Measurements from ENCODE around the gene CAPN14. TPM values are rescaled to one million over a fixed set of nuclear protein-coding genes. Genes with fewer than 3 reads are reported as not detected.

CAPN14 gene
- total RNA-seq, 2 experiments from 2014 or later = 0.26 to 0.33 TPM

DNA sequence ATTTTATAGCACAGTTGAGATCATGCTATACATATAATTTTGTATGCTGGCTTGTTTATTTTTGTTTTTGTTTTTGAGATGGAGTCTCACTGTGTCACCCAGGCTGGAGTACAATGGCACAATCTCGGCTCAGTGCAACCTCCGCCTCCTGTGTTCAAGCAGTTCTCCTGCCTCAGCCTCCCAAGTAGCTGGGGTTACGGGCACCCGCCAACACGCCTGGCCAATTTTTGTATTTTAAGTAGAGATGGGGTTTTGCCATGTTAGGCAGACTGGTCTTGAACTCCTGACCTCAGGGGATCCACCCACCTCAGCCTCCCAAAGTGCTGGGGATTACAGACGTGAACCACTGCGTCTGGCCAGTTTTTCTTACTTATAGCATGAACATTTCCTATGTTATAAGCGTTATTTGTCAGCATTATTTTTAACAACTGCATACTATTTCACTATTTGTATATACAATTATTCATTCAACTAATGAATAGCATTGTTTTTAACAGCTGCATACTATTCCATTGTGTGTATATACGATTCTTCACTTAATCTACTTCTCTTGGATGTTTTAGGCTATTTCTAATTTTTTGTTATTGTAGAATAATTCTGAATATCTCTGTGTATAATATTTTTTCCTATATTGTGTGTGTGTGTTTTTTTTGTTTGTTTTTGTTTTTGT is 20.2 kb upstream of the CAPN14 start:
- CTCF ChIA-PET = no interaction called here
- no peak for ATAC-seq

DNA sequence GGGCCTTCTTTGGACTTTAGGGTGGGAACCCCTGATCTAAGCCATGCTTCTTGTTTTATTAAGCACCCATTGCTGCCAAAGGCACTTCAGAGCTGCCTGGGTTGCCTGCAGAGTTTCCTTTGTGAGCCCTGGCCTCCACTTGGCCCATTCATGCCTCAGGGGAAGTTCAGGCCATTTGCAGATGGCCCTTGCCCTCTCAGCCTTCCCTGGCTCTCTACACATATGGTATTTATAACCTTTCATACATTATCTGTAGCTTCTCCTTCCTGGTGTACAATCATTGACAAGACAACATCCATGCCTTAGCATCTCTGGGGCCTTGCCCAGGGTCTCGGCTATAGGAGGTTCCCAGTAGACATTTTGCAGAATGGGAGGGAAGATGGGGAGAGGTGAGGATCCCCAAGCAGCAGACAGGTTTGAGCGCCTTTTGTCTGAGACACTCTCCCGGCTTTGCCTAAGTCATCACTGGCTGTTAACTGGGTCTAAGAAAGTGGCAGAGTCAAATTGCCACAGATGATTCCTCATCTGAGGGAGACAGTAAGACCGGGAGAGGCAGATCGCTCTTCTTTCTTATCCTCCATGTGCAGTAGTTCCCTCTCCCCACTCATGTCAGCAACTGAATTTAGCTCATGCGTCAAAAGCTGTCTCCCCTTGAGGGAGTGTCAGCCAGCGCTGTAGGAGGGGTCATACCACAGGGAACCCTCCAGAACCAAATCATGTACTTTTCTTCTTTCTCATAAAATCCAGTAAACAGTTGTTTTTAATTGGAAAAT is 19.3 kb upstream of the CAPN14 start:
- no peak overlapping the region for H3K4me3 Mint-ChIP-seq
- no peaks in the 10 kb centered on the region for H3K9me3 Mint-ChIP-seq (ENCODE audit: low read depth)
- CTCF ChIA-PET = no interaction called here
- DNase-seq = no peak
- no peak for ATAC-seq
- no peak overlapping the region for H3K27ac Mint-ChIP-seq
- H3K36me3 Mint-ChIP-seq = no peaks in the 10 kb centered on the region
- H3K27me3 Mint-ChIP-seq = peaks cover 9% of the 10 kb centered on the region
- H3K4me1 Mint-ChIP-seq = peaks cover 19% of the 10 kb centered on the region

More for the DNA sequence above, 20.2 kb upstream of the CAPN14 start:
- Mint-ChIP-seq H3K4me1 (peaks cover 25% of the 10 kb centered on the region), H3K27me3 (peaks cover 2% of the 10 kb centered on the region), H3K4me3 (no peak overlapping the region), H3K9me3 (ENCODE audit: low read depth) (no peaks in the 10 kb centered on the region), H3K27ac (no peak overlapping the region), H3K36me3 (no peaks in the 10 kb centered on the region)
- DNase-seq = no peak

DNA sequence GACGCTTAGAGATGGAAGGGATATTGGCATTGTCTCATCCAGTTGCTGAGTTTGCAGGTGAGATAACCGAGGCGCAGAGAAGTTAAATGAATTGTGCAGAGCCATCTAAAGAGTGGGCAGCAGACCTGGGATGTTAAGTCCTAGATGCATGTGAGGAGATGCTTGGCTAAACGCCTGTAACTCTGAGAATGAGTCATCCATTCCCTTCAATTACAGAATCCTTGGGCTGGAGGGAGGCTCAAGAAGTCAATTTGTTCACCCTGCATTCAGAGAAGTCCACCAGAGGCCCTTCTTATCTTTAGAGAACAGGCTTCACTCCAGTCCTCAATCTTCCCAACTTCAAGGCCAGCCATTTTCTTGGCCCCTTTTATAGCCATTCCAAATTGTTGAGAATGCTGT is 18.2 kb upstream of the CAPN14 start:
- CTCF ChIA-PET = no interaction called here
- H3K36me3 Mint-ChIP-seq = no peaks in the 10 kb centered on the region
- H3K4me3 Mint-ChIP-seq = no peak overlapping the region
- DNase-seq (no peak), ATAC-seq (no peak)
- no peak overlapping the region for H3K27ac Mint-ChIP-seq
- peaks cover 12% of the 10 kb centered on the region for H3K4me1 Mint-ChIP-seq
- peaks cover 19% of the 10 kb centered on the region for H3K27me3 Mint-ChIP-seq
- no peaks in the 10 kb centered on the region for H3K9me3 Mint-ChIP-seq (ENCODE audit: low read depth)

DNA sequence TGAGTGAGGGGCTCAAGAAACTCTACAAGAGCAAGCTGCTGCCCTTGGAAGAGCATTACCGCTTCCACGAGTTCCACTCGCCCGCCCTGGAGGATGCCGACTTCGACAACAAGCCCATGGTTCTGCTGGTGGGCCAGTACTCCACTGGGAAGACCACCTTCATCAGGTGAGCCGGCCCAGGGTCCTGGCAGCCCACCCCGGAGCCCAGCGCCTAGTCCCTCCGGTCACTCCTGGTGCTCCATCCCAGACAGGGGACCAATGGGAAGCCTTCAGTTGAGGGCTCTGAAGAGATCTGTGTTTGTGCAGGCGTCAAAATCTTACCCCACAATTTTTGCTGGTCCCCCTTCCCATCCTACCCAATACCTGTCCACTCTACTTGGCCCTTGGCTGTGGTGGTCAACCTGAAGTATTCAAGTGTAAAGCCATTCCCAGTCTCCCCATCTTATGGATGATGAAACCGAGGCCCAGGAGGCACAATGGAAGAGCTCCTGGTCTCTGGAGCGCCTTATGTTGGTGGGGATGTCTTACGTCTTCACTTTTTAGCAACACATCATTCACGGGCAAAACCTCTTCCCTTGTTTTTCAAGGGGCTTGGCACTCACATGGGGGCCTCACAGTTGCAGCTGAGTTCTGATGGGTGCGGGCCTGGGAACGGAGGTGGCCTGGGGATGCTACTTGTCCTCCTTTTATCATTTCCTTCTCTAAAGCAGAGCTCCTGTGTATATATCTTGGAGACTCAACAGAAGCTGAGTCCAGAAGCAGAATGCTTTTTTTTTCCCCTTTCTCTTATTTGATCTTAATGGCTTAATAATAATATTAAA is 17.6 kb upstream of the CAPN14 start:
- ATAC-seq = no peak
- Mint-ChIP-seq H3K4me1 (peaks cover 12% of the 10 kb centered on the region), H3K4me3 (peak overlapping the region; percentile 44), H3K27me3 (peaks cover 25% of the 10 kb centered on the region), H3K27ac (no peak overlapping the region), H3K9me3 (ENCODE audit: low read depth) (no peaks in the 10 kb centered on the region), H3K36me3 (no peaks in the 10 kb centered on the region)
- CTCF ChIA-PET = interaction anchor here (2.1 kb wide), 1 partner anchor 523 kb away, joined by 15 read pairs; no protein-coding TSS in a partner anchor
- no peak for DNase-seq

DNA sequence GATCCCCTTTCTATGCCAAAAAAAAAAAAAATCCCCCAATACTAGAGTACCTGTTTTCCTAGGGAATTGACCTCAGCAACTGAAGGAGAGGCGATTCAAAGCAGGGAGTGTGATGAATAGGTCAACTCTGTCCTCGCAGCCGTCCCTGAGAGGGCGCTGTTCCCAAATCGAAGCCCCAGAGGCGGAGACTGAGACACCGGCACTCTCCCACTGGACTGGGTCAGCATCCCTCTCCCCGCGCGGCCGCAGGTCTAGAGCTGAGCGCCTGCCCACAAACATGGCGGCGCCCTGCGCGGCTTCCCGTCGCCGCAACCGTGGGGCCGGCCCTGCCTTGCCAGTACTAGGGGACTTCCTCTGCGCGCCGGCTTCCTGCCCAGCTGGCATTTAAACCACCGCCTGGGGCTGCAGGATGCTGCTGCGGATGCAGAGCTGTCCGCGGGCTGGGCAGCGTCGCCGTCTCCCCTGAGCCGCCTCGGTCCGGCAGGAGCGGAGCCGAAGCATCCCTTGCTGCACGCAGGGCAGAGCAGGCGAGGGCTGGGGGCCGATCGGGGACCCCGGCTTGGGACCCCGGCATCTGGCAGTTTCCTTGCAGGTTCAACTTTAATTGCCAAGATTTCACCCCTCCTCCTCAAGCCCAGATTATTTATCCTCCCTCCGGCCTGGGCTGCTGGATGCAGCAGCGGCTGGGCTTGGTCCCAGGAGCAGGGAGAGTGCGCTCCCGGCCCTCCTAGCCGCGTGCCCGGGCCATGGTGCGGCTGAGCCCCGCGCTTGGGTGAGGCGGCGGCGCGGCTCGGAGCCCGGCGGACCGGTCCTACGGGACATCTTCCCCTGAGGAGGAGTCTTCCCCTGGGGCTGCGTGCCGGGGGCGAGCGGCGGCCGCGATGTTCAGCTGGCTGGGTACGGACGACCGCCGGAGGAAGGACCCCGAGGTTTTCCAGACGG is 16.7 kb upstream of the CAPN14 start, which contains the start of gene EHD3:
EHD3 (plus strand) TSS at position 412 of the 942 bp plus-strand sequence; CDS start at position 882, 470 bp downstream.
- Mint-ChIP-seq H3K4me1 (peaks cover 12% of the 10 kb centered on the region), H3K27ac (no peak within 1 kb of the TSS), H3K4me3 (peak within 1 kb of the TSS; percentile 69), H3K27me3 (peaks cover 27% of the 10 kb centered on the region), H3K9me3 (ENCODE audit: low read depth) (no peaks in the 10 kb centered on the region), H3K36me3 (no peaks in the 10 kb centered on the region)
- DNase-seq (peak; percentile 89), ATAC-seq (peak; percentile 96)
- CTCF ChIA-PET = interaction anchor here (0.8 to 2.1 kb wide), 5 partner anchors 10 to 522 kb away, joined by 3 to 15 read pairs (median 4); no protein-coding TSS in a partner anchor

DNA sequence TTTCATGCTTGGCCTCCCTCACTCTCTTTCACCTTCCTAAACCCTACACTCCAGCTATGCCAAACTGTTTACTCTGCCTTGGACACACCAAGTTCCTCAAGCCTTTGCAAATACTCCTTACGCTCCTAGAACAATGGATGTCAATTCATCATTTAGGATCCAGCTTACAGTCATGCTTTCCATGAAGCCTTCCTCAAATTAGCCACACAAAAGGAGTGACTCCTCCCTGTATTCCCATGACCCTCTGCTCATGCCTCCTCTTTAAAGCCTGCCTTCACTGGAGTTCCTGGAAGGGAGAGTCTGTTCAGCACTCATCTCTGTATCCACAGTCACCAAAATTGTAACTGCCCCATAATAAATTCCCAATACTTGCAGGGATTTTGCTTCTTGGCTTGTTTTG is 15.9 kb upstream of the CAPN14 start:
- CTCF ChIA-PET = interaction anchor here (1.1 to 2.1 kb wide), 4 partner anchors 9 to 521 kb away, joined by 4 to 15 read pairs (median 4); no protein-coding TSS in a partner anchor
- H3K4me1 Mint-ChIP-seq = peaks cover 12% of the 10 kb centered on the region
- no peaks in the 10 kb centered on the region for H3K9me3 Mint-ChIP-seq (ENCODE audit: low read depth)
- ATAC-seq (no peak), DNase-seq (no peak)
- peaks cover 27% of the 10 kb centered on the region for H3K27me3 Mint-ChIP-seq
- no peak overlapping the region for H3K27ac Mint-ChIP-seq
- peak overlapping the region; percentile 69 for H3K4me3 Mint-ChIP-seq
- no peaks in the 10 kb centered on the region for H3K36me3 Mint-ChIP-seq

DNA sequence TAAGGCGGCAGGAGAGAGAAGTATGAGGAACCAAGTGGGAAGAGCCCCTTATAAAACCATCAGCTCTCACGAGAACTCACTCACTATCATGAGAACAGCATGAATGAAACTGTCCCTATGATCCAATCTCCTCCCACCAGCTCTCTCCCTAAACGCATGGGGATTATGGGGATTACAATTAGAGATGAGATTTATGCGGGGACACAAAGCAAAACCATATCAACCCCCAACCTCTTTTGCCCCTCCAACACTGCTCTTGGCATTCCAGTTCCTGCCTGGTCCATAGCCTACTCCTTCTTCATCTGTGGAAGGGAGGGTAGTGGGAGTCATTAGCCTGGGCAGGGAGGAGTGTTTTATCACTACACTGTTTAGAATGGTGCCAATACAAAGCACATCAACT is 15.3 kb upstream of the CAPN14 start:
- peaks cover 12% of the 10 kb centered on the region for H3K4me1 Mint-ChIP-seq
- ATAC-seq (no peak), DNase-seq (no peak)
- H3K27ac Mint-ChIP-seq = no peak overlapping the region
- H3K27me3 Mint-ChIP-seq = peaks cover 27% of the 10 kb centered on the region
- CTCF ChIA-PET = interaction anchor here (1.7 to 1.9 kb wide), 2 partner anchors 9 to 90 kb away, joined by 4 read pairs; no protein-coding TSS in a partner anchor
- H3K36me3 Mint-ChIP-seq = no peaks in the 10 kb centered on the region
- H3K9me3 Mint-ChIP-seq (ENCODE audit: low read depth) = no peaks in the 10 kb centered on the region
- no peak overlapping the region for H3K4me3 Mint-ChIP-seq

DNA sequence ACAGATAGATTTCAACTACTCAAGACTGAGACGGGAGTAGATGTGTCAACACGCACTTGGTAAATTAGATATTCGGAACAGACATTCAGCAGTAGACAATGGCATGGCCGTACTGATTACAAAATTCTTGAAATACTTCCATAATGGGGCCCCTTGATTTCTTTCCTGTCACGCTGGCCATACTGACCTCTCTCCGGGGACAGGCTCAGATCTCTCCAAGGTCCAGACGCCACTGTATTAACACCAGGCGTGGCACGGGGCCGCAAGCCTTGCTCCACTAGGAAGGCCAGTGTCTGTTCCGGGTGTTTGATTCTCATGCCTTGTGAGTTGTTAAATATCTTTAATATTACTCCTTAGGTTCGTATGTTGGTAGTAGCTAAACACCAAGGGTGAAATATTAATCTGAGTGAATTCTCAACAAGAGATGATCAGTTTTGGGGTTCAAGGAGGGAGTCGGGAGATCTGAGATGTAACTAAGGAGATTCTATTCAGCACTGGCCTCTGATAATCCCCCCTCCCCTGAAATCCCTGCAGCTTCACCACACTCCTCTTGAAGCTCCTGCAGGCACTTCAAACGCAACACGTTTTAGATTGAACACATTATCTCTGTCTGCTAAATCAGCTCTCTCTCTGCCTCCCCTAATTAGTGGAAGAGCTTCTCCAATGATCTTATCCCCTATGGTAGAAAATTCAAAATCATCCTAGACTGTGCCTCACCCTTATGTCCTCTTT is 14.4 kb upstream of the CAPN14 start:
- ATAC-seq = no peak
- H3K4me3 Mint-ChIP-seq = no peak overlapping the region
- no peak overlapping the region for H3K27ac Mint-ChIP-seq
- no peaks in the 10 kb centered on the region for H3K9me3 Mint-ChIP-seq (ENCODE audit: low read depth)
- DNase-seq = no peak
- peaks cover 12% of the 10 kb centered on the region for H3K4me1 Mint-ChIP-seq
- H3K36me3 Mint-ChIP-seq = no peaks in the 10 kb centered on the region
- CTCF ChIA-PET = no interaction called here
- peaks cover 31% of the 10 kb centered on the region for H3K27me3 Mint-ChIP-seq

DNA sequence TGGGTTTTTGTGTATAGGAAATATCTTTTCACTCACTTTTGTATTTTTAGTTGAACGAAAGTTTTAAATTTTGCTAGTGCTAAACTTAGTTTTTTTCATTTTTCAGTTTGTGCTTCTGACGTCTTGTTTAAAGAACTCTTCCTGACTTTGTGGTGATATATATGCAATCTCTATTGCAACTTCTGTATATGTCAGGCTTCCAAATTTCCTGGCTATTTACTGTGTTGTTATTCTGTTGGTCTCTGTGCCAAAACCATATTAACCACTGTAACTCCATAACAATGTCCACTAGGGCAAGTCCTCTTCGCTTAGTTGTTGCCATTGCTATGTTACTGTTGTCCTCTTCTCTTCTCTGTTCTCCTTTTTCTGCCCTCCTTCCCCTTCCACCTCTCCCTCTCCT is 13.4 kb upstream of the CAPN14 start:
- Mint-ChIP-seq H3K27me3 (peaks cover 36% of the 10 kb centered on the region), H3K36me3 (no peaks in the 10 kb centered on the region), H3K4me1 (peaks cover 13% of the 10 kb centered on the region), H3K9me3 (ENCODE audit: low read depth) (no peaks in the 10 kb centered on the region), H3K4me3 (no peak overlapping the region), H3K27ac (no peak overlapping the region)
- DNase-seq (no peak), ATAC-seq (no peak)
- CTCF ChIA-PET = interaction anchor here (1.0 kb wide), 1 partner anchor 102 kb away, joined by 3 read pairs; no protein-coding TSS in a partner anchor

DNA sequence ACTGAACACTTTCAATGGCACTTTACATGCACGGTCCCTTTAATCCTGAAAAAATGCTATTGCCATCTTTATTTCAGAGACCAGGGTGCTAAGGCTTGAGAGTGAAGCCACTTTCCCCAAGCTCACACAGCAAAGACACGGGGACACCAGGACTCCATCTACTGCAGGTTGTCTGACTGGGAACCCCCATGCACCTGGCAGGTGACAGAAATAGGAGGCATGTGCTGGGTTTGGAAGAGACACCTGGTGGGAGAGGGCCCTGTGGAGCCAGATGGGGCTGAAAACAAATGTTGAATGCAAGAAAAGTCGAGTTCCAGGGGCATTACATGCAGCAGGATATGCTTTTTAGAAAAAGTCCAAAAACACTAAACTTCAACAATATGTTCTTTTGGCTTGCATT is 11.4 kb upstream of the CAPN14 start:
- CTCF ChIA-PET = no interaction called here
- H3K36me3 Mint-ChIP-seq = no peaks in the 10 kb centered on the region
- no peak for ATAC-seq
- DNase-seq = no peak
- H3K9me3 Mint-ChIP-seq (ENCODE audit: low read depth) = no peaks in the 10 kb centered on the region
- H3K27ac Mint-ChIP-seq = no peak overlapping the region
- H3K4me3 Mint-ChIP-seq = no peak overlapping the region
- peaks cover 39% of the 10 kb centered on the region for H3K27me3 Mint-ChIP-seq
- H3K4me1 Mint-ChIP-seq = peaks cover 8% of the 10 kb centered on the region

DNA sequence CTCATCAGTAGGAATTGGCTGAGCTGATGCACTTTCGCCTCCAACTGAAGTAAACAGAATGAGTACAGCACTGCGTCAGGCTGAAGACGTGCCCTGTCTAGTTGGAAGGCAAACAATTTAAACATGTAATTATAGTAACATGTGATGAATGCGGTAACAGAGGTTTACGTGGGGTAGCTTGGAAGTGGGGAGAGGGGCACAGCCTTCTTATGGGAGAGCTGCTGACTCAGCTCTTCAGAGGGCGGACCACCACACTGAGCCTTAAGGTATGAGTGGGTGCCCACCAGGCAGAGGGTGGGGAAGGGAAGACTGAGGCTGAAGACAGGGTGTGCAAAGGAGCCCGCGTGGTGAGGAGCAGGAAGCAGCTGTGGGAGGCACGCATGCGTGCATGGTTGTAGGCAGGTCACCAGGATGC is 10.4 kb upstream of the CAPN14 start:
- DNase-seq (no peak), ATAC-seq (no peak)
- H3K4me3 Mint-ChIP-seq = no peak overlapping the region
- H3K27ac Mint-ChIP-seq = no peak overlapping the region
- peaks cover 42% of the 10 kb centered on the region for H3K27me3 Mint-ChIP-seq
- H3K9me3 Mint-ChIP-seq (ENCODE audit: low read depth) = no peaks in the 10 kb centered on the region
- CTCF ChIA-PET = no interaction called here
- H3K4me1 Mint-ChIP-seq = peaks cover 2% of the 10 kb centered on the region
- H3K36me3 Mint-ChIP-seq = no peaks in the 10 kb centered on the region

DNA sequence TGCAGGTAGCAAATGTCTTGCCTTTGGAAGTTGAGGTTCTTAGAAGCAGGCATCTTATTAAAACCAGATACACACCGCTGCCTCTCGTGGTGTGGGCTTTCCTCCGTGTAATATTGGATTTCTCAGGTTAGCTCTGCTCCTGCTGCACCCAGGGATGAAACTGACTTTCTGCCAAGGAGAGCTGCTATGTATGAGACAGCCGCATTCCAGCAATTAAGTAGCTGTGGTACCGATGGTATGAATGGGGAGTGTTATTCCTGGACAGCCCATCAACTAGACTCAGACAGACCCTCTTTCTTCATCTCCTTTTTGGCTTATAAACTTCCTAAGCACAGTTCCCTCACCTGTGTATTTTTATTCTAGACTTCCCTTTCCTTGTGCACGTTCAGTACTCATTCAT is 9.8 kb upstream of the CAPN14 start:
- DNase-seq (no peak), ATAC-seq (no peak)
- peaks cover 45% of the 10 kb centered on the region for H3K27me3 Mint-ChIP-seq
- H3K9me3 Mint-ChIP-seq (ENCODE audit: low read depth) = no peaks in the 10 kb centered on the region
- no peaks in the 10 kb centered on the region for H3K36me3 Mint-ChIP-seq
- H3K4me1 Mint-ChIP-seq = peaks cover 3% of the 10 kb centered on the region
- CTCF ChIA-PET = no interaction called here
- H3K4me3 Mint-ChIP-seq = no peak overlapping the region
- H3K27ac Mint-ChIP-seq = no peak overlapping the region

Measured in activated CD8-positive, alpha-beta memory T cell treated with anti-CD3 and anti-CD28 coated beads, Interleukin-2, amount 10 ng/mL, durations not matched to agents 7 days and 5 days (primary cell).